Heart left ventricle (tissue), 13 donors: ENCODE results near the gene AAK1.

Experiments
- CTCF ChIP-seq, 12 donors: fragments of 200-600 bp; sonication (generic) in 4 of 12; IDR thresholded peaks; one replicate each; pipeline versions ENCODE4 v1.5.0 to v1.8.0; 2018 to 2022; ENCODE audit warnings: antibody characterized with exemption in 12 of 12, mild to moderate bottlenecking in 5 of 12
- POLR2A ChIP-seq, 2 donors: fragments of 450-650 bp; IDR thresholded peaks; one replicate each; pipeline ENCODE4 v1.6.1; 2017; ENCODE audit warnings: antibody characterized with exemption in 2 of 2, mild to moderate bottlenecking in 2 of 2, moderate library complexity in 2 of 2
- donor health status: ischemic (EF 13 %, LVEDD 7.1; RV severe dilation, severe dysfunction).
- donor health status: DM: no; HTN: yes; CAD: no.
- donor health status: DM: no; HTN: no; CAD: no.
- donor health status: ischemic (EF 25% LVEDD 6.9; RV normal size, moderate dysfunction).
- donor health status: ischemic (EF 25% LVEDD 5.7; RV mildly dilated, moderate dysfunction).
- donor health status: ischemic (EF 35%, LVEDD 5.7; RV mildly dilated, moderate dysfunction).
- donor health status: nonischemic (EF 11% LVEDD 7.7; RV severe dilation, severe dysfunction).
- donor health status: DM: yes; HTN: yes; CAD: no.
- donor health status: PGD.
- donor health status: ischemic (EF 29% LVEDD 5.4; RV normal size, mild dysfunction).
- donor health status: nonischemic (EF 23%, LVEDD 6.1; RV moderate dilation, normal function).

- TF ChIP-seq CTCF (IDR thresholded peaks at IDR 0.05) (no peak), POLR2A (IDR thresholded peaks at IDR 0.05) (no peak)
These were observed 12.1 kb downstream of the AAK1 start for GRCh38 chr2:69631402-69631801.
